HepG2 (cell line): ENCODE data around the gene ST3GAL5. TPM values are rescaled to one million over a fixed set of nuclear protein-coding genes. Genes with fewer than 3 reads are reported as not detected.

Experiments used
- CBX2 ChIP-seq, 2 experiments: fragments of 200-600 bp in 1 of 2; sonication (generic); formaldehyde crosslinking in 1 of 2; IDR thresholded peaks; 2 replicates each; pipeline versions ENCODE4 v1.7.0 to v1.8.1; 2018 to 2022; ENCODE audit warnings: low read depth in 2 of 2, low read length in 1 of 2, mild to moderate bottlenecking in 1 of 2, missing genetic modification reagents in 1 of 2
- GTF2F1 ChIP-seq: fragments of 150-350 bp; IDR thresholded peaks from 2 replicates; pipeline ENCODE4 v1.6.1; 2014; ENCODE audit warnings: low read length
- JDP2 ChIP-seq: sonication (generic); formaldehyde crosslinking; IDR thresholded peaks from 2 replicates; pipeline ENCODE4 v1.8.1; 2022; ENCODE audit warnings: missing genetic modification reagents, borderline replicate concordance
- RBM22 ChIP-seq: fragments of 200-400 bp; formaldehyde crosslinking; optimal IDR thresholded peaks from 2 replicates; pipeline ENCODE3; 2017; ENCODE audit warnings: mild to moderate bottlenecking, low read length, moderate library complexity
- SMARCE1 ChIP-seq: fragments of 450-650 bp; IDR thresholded peaks from 2 replicates; pipeline ENCODE4 v1.6.1; 2017; ENCODE audit warnings: borderline replicate concordance
- SP2 ChIP-seq: sonication (generic); formaldehyde crosslinking; IDR thresholded peaks from 2 replicates; pipeline ENCODE4 v1.5.1; 2020; ENCODE audit warnings: mild to moderate bottlenecking, missing genetic modification reagents
- SP4 ChIP-seq: sonication (generic); formaldehyde crosslinking; IDR thresholded peaks from 2 replicates; pipeline ENCODE4 v1.8.1; 2023; ENCODE audit warnings: mild to moderate bottlenecking, missing genetic modification reagents
- TEAD2 ChIP-seq: sonication (generic); formaldehyde crosslinking; IDR thresholded peaks from 2 replicates; pipeline ENCODE4 v1.9.0; 2021; ENCODE audit warnings: missing genetic modification reagents
- U2AF1 ChIP-seq: fragments of 200-400 bp; formaldehyde crosslinking; optimal IDR thresholded peaks from 2 replicates; pipeline ENCODE3; 2017; ENCODE audit warnings: mild to moderate bottlenecking, low read depth, low read length
- ZFP37 ChIP-seq: sonication (generic); formaldehyde crosslinking; IDR thresholded peaks from 2 replicates; pipeline ENCODE4 v1.4.0; 2020; ENCODE audit warnings: missing genetic modification reagents, borderline replicate concordance
- ZKSCAN5 ChIP-seq: sonication (generic); formaldehyde crosslinking; IDR thresholded peaks from 2 replicates; pipeline ENCODE4 v1.5.1; 2020; ENCODE audit warnings: mild to moderate bottlenecking, missing genetic modification reagents
- ZNF577 ChIP-seq: sonication (generic); formaldehyde crosslinking; IDR thresholded peaks from 2 replicates; pipeline ENCODE4 v1.4.0; 2020; ENCODE audit warnings: mild to moderate bottlenecking, low read depth, missing genetic modification reagents, borderline replicate concordance
- ZNF792 ChIP-seq: IDR thresholded peaks from 2 replicates; pipeline ENCODE4 v1.6.1; 2016
- polyA plus RNA-seq, 8 experiments: library from polyadenylated mRNA; depleted of rRNA in 3 of 8; stranded (reverse) in 7 of 8; unstranded in 1 of 8; fragments of >200 nt; fragmentation: Illumina TruSeq in 4 of 8; extraction: Trizol in 4 of 8; gene quantifications; 2 replicates each; pipeline versions ENCODE4 v1.2.1 to v1.2.3, GENCODE V29; 2011 to 2016; ENCODE audit warnings: low read depth in 4 of 8, missing spikeins in 1 of 8, mixed read lengths in 1 of 8; ENCODE audit not compliant: insufficient read depth in 1 of 8
- total RNA-seq, 5 experiments: library from RNA; depleted of rRNA; stranded (reverse); fragments of >200 nt; fragmentation: Illumina TruSeq; extraction: Trizol; gene quantifications; 2 replicates each; pipeline ENCODE4 v1.2.3, GENCODE V29; 2016; ENCODE audit warnings: low read depth in 1 of 5
- TF ChIP-seq, protein P1 (sequence below): sonication (generic); formaldehyde crosslinking; IDR thresholded peaks from 2 replicates; pipeline ENCODE4 v1.5.0; 2020; ENCODE audit warnings: mild to moderate bottlenecking, missing genetic modification reagents
- TF ChIP-seq, protein P2 (sequence below): sonication (generic); formaldehyde crosslinking; IDR thresholded peaks from 2 replicates; pipeline ENCODE4 v1.4.0; 2020; ENCODE audit warnings: mild to moderate bottlenecking, missing genetic modification reagents
- TF ChIP-seq, protein P3 (sequence below): IDR thresholded peaks from 2 replicates; pipeline ENCODE4 v1.6.1; 2012; ENCODE audit warnings: low read depth, low read length, improper control_type of control experiment
- TF ChIP-seq, protein P4 (sequence below), 2 experiments: fragments of 450-650 bp in 1 of 2; sonication (generic) in 1 of 2; formaldehyde crosslinking; IDR thresholded peaks; 2 replicates each; pipeline versions ENCODE4 v1.5.0 to v1.8.0; 2020 to 2022; ENCODE audit warnings: mild to moderate bottlenecking in 1 of 2, missing genetic modification reagents in 1 of 2
- TF ChIP-seq, protein P5 (sequence below): sonication (generic); formaldehyde crosslinking; IDR thresholded peaks from 2 replicates; pipeline ENCODE4 v1.5.1; 2020; ENCODE audit warnings: missing genetic modification reagents, mild to moderate bottlenecking, borderline replicate concordance
- TF ChIP-seq, protein P6 (sequence below): sonication (generic); formaldehyde crosslinking; IDR thresholded peaks from 2 replicates; pipeline ENCODE4 v1.4.0; 2020; ENCODE audit warnings: missing genetic modification reagents, borderline replicate concordance

The ST3GAL5 gene
- total and polyA plus RNA-seq, 2 of the 13 experiments (the other 11 are each of a cell fraction or from before 2014, with no cell fraction given): 1.3 to 2.0 TPM

DNA sequence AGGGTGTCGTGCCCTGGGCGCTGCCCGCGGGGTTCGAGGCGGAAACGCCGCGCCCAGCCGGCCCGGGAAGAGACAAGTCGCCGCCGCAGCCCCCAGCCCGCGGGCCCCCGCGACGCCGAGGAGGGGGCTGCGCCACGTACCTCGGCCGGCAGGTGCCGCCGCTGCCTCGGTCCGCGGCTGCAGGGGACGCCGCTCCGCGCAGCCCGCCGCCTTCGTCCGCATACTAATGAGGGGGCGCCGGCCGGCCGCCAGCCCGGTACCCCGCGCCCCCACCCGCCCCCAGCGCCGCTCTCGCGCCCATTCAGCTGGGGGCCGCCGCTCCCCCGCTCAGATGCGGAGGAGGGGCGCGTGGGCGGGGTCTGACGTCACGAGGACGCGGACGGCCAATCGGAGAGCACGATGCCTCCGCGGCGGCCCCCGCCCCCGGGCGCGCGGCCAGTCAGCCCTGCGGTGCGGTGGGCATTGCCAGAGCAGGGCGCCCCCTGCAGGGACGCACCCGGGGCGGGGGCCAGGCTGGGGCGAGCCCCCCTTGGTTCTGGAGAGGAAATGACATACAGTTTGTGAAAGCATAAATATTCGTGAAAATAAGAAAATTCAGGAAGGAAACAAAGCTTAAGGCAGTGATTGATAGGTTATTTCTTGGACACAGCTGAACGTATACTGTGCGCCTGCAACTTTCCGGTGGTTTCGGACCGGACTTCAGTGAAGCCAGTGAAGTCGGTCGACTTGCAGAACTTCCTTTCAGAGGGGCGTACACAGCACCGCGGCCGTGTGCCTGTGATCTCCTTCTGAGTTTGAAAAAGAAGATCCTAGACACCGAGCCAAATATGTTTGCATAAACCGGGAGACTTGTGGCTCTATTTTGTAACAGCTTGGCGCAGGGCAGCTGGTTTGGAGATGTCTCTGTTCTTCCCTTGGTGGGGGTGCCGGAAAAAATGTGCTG lies at the start of gene ST3GAL5 (continued):
- TF ChIP-seq, protein P1, sequence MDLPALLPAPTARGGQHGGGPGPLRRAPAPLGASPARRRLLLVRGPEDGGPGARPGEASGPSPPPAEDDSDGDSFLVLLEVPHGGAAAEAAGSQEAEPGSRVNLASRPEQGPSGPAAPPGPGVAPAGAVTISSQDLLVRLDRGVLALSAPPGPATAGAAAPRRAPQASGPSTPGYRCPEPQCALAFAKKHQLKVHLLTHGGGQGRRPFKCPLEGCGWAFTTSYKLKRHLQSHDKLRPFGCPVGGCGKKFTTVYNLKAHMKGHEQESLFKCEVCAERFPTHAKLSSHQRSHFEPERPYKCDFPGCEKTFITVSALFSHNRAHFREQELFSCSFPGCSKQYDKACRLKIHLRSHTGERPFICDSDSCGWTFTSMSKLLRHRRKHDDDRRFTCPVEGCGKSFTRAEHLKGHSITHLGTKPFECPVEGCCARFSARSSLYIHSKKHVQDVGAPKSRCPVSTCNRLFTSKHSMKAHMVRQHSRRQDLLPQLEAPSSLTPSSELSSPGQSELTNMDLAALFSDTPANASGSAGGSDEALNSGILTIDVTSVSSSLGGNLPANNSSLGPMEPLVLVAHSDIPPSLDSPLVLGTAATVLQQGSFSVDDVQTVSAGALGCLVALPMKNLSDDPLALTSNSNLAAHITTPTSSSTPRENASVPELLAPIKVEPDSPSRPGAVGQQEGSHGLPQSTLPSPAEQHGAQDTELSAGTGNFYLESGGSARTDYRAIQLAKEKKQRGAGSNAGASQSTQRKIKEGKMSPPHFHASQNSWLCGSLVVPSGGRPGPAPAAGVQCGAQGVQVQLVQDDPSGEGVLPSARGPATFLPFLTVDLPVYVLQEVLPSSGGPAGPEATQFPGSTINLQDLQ (CRISPR knock-in tag): 0 out of 2 replicates have a peak, but pooled peaks have one; percentile 19
- TF ChIP-seq, protein P2, sequence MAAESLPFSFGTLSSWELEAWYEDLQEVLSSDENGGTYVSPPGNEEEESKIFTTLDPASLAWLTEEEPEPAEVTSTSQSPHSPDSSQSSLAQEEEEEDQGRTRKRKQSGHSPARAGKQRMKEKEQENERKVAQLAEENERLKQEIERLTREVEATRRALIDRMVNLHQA (CRISPR knock-in tag): no peak
- TF ChIP-seq, protein P3, sequence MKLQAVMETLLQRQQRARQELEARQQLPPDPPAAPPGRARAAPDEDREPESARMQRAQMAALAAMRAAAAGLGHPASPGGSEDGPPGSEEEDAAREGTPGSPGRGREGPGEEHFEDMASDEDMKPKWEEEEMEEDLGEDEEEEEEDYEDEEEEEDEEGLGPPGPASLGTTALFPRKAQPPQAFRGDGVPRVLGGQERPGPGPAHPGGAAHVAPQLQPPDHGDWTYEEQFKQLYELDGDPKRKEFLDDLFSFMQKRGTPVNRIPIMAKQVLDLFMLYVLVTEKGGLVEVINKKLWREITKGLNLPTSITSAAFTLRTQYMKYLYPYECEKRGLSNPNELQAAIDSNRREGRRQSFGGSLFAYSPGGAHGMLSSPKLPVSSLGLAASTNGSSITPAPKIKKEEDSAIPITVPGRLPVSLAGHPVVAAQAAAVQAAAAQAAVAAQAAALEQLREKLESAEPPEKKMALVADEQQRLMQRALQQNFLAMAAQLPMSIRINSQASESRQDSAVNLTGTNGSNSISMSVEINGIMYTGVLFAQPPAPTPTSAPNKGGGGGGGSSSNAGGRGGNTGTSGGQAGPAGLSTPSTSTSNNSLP: no peak
- peak; percentile 75 for TF ChIP-seq SP4 (CRISPR knock-in tag)
- TF ChIP-seq ZKSCAN5 (CRISPR knock-in tag): no peak
- TF ChIP-seq SMARCE1: no peak
- TF ChIP-seq ZNF792: no peak; the same call in 1 of the 2 replicates
- no peak for TF ChIP-seq CBX2 (IDR thresholded peaks at IDR 0.05; ENCODE audit: low read depth, low read length)
- peak; percentile 79; the same call in 1 of the 2 replicates for TF ChIP-seq CBX2 (CRISPR knock-in tag; IDR thresholded peaks at IDR 0.05; ENCODE audit: low read depth)
- TF ChIP-seq GTF2F1: no peak
- TF ChIP-seq, protein P4, sequence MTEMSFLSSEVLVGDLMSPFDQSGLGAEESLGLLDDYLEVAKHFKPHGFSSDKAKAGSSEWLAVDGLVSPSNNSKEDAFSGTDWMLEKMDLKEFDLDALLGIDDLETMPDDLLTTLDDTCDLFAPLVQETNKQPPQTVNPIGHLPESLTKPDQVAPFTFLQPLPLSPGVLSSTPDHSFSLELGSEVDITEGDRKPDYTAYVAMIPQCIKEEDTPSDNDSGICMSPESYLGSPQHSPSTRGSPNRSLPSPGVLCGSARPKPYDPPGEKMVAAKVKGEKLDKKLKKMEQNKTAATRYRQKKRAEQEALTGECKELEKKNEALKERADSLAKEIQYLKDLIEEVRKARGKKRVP (CRISPR knock-in tag; IDR thresholded peaks at IDR 0.05): peak in 1 of 2 experiments; percentile 37; a peak in 1 of 4 replicates
- TF ChIP-seq U2AF1: no peak
- TF ChIP-seq ZNF577: no peak
- peak; percentile 51 for TF ChIP-seq SP2
- TF ChIP-seq ZFP37 (CRISPR knock-in tag): no peak
- TF ChIP-seq, protein P5, sequence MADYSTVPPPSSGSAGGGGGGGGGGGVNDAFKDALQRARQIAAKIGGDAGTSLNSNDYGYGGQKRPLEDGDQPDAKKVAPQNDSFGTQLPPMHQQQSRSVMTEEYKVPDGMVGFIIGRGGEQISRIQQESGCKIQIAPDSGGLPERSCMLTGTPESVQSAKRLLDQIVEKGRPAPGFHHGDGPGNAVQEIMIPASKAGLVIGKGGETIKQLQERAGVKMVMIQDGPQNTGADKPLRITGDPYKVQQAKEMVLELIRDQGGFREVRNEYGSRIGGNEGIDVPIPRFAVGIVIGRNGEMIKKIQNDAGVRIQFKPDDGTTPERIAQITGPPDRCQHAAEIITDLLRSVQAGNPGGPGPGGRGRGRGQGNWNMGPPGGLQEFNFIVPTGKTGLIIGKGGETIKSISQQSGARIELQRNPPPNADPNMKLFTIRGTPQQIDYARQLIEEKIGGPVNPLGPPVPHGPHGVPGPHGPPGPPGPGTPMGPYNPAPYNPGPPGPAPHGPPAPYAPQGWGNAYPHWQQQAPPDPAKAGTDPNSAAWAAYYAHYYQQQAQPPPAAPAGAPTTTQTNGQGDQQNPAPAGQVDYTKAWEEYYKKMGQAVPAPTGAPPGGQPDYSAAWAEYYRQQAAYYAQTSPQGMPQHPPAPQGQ (CRISPR knock-in tag): no peak
- TF ChIP-seq, protein P6, sequence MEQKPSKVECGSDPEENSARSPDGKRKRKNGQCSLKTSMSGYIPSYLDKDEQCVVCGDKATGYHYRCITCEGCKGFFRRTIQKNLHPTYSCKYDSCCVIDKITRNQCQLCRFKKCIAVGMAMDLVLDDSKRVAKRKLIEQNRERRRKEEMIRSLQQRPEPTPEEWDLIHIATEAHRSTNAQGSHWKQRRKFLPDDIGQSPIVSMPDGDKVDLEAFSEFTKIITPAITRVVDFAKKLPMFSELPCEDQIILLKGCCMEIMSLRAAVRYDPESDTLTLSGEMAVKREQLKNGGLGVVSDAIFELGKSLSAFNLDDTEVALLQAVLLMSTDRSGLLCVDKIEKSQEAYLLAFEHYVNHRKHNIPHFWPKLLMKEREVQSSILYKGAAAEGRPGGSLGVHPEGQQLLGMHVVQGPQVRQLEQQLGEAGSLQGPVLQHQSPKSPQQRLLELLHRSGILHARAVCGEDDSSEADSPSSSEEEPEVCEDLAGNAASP (CRISPR knock-in tag): no peak
- no peak for TF ChIP-seq TEAD2 (CRISPR knock-in tag)
- TF ChIP-seq RBM22: no peak
- TF ChIP-seq JDP2 (CRISPR knock-in tag): no peak
